ENCODE results near the gene PKN2.

- no peak for TF ChIP-seq EZH2 (IDR thresholded peaks at IDR 0.05; ENCODE audit: low read depth, low read length, severe bottlenecking)
- no peak for TF ChIP-seq CTCF (IDR thresholded peaks at IDR 0.05; ENCODE audit: control extremely low read depth in 1 of 3, insufficient read depth in 1 of 3, low read depth in 1 of 3, low read length in 3 of 3)
Measured at GRCh38 chr1:88680471-88680870, 3.6 kb upstream of the PKN2 start.

Measured in H1 (cell line).